HG03280 (cell line): ENCODE measurements around the gene RGR.

ENCODE experiments used
- ATAC-seq: cut with Tn5 transposase; IDR thresholded peaks from one replicate; pipeline ENCODE4 v1.9.1; 2021; ENCODE audit warnings: mild to moderate bottlenecking, moderate library complexity; ENCODE audit not compliant: unreplicated experiment

RGR gene

GRCh38 chr10:84217746-84218145 is 27.1 kb upstream of the RGR start:
- no peak for ATAC-seq

DNA sequence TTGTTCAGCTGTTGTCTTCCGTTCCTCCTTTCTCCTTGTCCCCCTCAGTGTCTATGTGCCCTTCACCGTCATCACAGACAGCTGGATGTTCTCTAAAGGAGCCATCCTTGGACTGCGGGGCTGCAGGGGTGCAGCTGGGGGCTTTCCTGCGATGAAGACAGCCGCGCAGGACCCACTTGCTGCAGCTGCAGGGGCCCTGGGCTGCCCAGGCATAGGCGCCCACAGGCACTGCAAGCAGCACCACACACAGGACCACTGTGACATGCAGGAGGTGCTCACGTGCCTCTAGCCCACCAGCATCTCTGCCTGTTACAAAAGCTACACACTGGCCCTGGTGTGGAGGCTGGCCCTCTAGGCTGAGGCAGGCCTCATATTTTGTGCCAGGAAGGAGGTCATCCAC is 22.9 kb upstream of the RGR start:
- ATAC-seq = no peak

DNA sequence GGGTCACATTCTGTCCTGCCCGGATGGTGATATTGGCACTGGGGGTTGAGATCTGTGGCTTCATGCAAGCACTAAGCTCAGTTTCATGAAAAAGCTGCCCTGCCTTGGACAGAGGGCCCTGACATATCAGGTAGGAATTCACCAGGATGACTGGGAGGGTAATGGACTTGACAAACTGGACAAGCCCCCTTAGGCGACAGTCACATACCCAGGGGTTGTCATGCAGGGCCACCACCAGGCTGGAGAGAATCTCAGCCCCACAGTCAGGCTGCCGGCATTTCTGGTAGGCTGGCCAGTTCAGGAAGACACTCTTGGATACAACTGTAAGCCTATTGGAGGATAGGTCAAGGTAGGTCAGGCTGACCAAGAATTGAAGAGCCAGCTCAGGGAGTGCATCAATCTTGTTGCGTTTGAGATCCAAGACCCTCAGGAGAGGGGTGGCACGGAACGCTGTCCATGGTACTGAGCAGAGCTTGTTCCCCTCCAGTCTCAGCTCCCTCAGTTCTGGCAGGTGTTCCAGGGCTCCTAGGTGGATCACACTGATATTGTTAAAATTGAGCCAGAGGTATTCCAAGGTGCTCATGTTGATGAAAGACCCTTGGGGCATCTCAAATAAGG is 20.3 kb upstream of the RGR start:
- no peak for ATAC-seq

GRCh38 chr10:84225427-84226173 is 19.3 kb upstream of the RGR start, which contains the start of gene LRIT2:
LRIT2 (minus strand) TSS chr10:84225544; CDS start chr10:84225520, 24 bp downstream.
- ATAC-seq = no peak

GRCh38 chr10:84226616-84227015 is 18.2 kb upstream of the RGR start:
- ATAC-seq = no peak

DNA sequence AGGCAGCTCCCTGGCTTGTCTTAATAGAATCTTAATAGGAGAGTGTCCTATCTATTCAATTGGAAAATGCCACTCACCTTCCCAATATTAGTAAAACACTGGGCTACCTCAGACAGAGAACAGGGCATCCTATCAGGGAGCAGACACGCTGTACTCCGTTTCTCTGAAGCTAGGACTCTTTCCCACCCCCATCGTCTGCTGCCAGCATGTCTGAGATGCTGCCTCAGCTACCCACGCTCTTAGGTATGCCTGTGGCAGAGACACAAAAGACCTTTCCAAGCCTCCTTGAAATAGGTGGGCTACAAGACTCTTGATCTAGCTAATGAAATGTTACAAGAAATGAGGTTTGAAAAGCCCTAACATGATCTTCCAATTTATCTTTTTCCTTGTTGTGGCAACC is 17.0 kb upstream of the RGR start:
- no peak for ATAC-seq

DNA sequence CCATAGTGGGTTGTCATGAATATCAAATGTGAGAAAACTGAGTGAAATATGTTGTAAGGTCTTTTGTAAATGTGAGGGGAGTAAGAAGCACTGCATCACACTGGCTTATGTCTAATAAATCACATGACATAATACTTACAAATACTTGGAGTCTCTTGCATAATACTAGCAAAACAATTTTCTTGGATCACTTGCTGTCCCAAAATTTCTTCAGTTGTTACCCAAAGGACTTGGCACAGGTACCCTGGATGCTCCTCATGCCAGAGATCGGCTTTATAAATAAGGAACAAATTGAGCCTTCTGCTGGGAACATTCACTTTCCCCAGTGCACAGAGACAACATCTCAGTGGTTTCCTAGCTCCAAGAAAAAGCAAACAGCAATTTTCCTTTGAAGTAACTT is 14.5 kb upstream of the RGR start:
- ATAC-seq = no peak

GRCh38 chr10:84232376-84232775 is 12.5 kb upstream of the RGR start:
- no peak for ATAC-seq

GRCh38 chr10:84233940-84234339 is 10.9 kb upstream of the RGR start:
- ATAC-seq = no peak

GRCh38 chr10:84234479-84234878 is 10.4 kb upstream of the RGR start:
- no peak for ATAC-seq

DNA sequence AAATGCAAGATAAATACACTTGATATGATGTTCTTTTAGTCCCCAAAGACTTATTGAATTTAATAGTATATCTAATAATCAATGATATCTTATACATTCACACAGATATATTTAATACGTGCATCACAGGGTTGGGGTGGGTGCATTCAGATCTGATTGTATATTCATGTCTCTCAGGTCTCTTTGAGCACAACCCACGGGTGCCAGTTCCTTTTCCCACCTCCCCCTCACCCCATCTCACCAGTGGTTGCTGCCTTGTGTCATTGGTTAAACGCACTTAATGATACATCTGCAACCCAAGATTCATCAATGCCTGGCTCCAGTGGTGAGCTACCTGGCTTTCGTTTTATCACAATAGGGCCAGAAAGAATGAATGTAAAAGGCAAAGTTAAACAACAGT is 9.8 kb upstream of the RGR start:
- ATAC-seq = no peak

- no peak for ATAC-seq
These were observed 8.1 kb upstream of the RGR start for GRCh38 chr10:84236807-84237198.

DNA sequence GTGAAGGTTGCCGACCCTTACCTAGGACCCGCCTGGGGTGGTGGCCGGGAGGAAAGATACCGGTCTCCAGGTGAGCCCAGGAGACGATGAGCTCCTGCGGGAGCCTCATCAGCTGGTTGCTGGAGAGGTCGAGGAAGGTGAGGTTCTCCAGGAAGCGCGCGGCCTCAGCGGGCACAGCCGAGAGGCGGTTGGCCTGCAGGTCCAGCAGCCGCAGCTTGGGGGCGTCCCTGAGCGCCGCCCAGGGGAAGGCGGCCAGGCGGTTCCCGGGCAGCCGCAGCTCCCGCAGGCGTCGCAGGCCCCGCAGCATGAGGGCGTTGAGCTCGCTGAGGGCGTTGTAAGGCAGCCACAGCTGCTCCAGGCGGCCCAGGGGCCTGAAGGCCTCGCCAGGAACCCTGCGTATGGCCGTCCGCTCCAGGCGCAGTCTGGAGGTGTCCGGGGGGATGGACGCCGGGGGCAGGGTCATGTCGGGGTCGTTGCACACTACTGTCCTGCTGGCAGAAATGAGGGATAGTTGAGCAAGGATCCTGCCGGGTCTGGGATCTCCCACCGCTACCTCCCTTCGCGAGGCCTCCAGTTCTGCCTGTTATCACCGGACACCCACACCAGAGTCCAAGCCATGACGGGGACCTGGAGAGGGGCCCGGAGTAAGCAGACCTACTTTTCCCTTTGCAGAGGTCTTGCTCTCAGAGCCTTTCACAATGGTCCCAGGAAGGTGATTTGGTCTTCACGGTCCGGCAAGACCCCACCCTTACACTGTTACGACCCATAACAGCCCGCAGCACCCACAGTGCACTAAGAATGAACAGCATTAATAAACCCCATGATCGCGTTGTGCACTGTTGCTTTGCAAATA is 7.4 kb upstream of the RGR start:
- no peak for ATAC-seq

- no peak for ATAC-seq
These were observed 5.9 kb upstream of the RGR start for GRCh38 chr10:84238909-84239308.

DNA sequence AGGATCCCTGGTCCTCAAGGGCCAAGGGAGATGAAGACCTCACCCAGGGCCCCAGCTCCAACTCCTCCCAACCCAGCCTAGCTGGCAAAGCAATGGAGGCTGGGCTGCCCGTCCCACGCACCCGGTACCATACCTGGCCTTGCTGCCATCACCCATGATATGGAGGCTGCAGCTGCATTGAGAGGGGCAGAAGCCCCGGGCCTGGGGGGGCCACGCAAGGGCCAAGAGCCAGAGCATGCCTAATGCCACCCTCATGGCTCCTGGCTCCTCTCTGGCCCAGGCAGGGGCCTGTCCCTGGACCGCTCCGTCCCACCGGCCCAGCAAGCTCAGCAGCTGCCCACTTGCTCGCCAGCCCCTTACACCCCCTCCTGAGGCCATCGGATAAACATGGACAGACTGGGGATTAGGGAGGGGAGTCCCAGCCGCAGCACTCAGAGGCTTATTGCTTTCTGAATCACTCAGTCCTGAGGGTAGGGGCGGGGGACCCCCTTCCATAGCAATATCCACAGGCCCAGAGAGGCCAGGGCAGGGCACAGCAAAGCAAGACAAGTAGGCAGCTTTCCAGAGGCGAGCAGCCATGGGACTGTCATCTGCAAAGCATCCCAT is 3.6 kb upstream of the RGR start, which contains the start of gene LRIT1:
LRIT1 (minus strand) TSS at position 362 of the 606 bp plus-strand sequence; CDS start at position 255, 107 bp downstream.
- no peak for ATAC-seq

DNA sequence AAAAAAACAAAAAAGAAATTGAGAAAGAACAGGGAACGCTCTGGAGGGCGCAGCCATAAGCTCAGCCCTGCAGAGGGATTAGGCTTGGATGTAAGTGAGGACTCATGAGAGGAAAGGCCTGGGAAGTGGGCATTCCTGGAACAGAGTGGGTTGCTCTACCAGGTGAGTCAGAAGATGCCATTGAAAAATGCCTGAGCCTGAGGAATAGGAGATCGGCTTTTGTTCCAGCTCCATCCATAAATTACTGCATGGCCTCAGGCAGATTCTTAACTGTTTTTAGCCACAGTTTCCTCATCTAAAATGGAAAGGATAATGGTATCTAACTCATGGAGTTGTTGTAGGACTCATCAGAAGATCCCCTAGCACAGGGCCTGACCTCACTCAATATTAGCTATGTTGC is 1.1 kb upstream of the RGR start:
- ATAC-seq = no peak

GRCh38 chr10:84247496-84247895 is 2.6 kb downstream of the RGR start:
- ATAC-seq = no peak

DNA sequence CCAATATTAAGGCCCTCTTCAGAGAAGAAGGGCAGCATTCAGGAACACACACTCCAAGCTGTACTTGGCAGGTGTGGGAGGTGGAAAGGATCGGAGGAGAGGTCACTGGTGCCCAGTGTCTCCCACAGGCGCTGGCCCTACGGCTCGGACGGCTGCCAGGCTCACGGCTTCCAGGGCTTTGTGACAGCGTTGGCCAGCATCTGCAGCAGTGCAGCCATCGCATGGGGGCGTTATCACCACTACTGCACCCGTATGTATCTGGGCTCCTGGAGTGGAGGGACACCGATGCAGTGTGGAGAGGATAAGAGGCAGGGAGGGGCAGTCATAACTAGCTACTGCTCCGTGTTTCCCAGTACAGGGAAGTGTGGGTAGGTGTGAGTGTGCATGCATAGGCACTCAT is 3.9 kb downstream of the RGR start:
- no peak for ATAC-seq

DNA sequence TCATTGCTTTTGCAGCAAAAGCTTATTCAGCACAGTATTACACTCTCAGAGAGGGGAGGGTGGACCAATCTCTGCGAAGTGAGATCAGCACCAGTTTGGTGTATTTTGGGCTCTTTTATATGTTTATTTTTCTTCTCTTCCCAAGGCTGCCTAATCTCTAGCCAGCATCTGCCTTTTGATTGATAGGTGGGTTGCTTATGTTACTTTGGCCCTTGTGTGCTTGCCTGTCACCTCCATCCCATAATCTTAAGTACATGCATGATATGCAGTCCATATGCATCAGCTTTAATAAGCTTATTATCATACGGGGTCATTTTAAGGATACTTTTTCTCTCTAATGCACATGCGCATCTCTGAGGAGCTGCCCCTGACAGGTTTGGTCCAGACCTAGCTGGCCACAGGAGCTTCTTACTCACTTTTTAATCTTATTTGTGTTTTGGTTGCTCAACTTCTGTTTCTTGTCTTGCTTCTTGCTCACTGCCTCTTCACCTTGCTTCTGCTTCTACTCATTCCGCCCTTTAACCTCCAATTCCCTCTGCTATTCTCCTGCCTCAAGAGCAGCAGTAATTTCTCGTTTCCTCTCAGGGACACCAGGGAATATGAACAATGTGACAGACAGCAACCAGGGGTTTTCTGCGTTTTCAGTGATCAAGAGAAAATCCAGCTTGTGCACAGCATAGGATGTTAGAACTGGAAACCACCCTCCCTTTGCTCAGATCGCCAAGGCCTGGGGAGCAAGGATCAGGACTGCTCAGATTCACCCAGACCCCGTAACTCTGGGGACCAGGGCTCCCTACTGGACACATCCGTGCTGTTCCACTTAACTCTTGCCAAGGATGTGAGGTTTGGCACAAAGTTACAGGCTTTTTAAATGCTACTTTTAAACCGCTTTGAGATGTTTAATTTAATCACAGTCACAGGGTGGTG is 10.0 kb downstream of the RGR start:
- ATAC-seq = no peak
